SU-DHL-6 (cell line): Measurements from ENCODE around the gene MTFR1L.

Experiments used
- H2AFZ ChIP-seq: fragments of 200-600 bp; sonication (generic); 2 replicates; pipeline ENCODE4 v1.6.1; 2014; ENCODE audit warnings: low read depth, mild to moderate bottlenecking, moderate library complexity, mixed read lengths, antibody characterized with exemption, low read length; ENCODE audit not compliant: severe bottlenecking
- H3F3A ChIP-seq: fragments of 200-600 bp; shearing (Covaris generic); 2 replicates; pipeline ENCODE4 v1.6.0; 2016; ENCODE audit warnings: antibody characterized with exemption, mild to moderate bottlenecking; ENCODE audit not compliant: insufficient read depth
- H3K27ac ChIP-seq: fragments of 200-600 bp; sonication (generic); 2 replicates; pipeline ENCODE4 v1.5.1; 2016; ENCODE audit warnings: low read depth, mild to moderate bottlenecking, low read length, moderate library complexity, mixed read lengths
- H3K27me3 ChIP-seq: fragments of 200-600 bp; sonication (generic), shearing (Covaris generic); 2 replicates; pipeline ENCODE4 v1.6.0; 2014; ENCODE audit warnings: mild to moderate bottlenecking, low read length
- H3K36me3 ChIP-seq: fragments of 200-600 bp; sonication (generic); 2 replicates; pipeline ENCODE4 v1.6.1; 2014; ENCODE audit warnings: mild to moderate bottlenecking, low read length, mixed read lengths
- H3K4me2 ChIP-seq: fragments of 300-600, 200-600 bp; shearing (Covaris generic), sonication (generic); 2 replicates; pipeline ENCODE4 v1.6.0; 2014; ENCODE audit warnings: low read length, low read depth, mild to moderate bottlenecking; ENCODE audit not compliant: poor library complexity, severe bottlenecking
- H3K4me3 ChIP-seq: fragments of 200-600 bp; sonication (generic); 2 replicates; pipeline ENCODE4 v1.5.1; 2014; ENCODE audit warnings: antibody characterized with exemption, low read length, mild to moderate bottlenecking, mixed read lengths; ENCODE audit not compliant: insufficient read depth, poor library complexity, severe bottlenecking
- H3K79me2 ChIP-seq: fragments of 200-600 bp; sonication (generic); 2 replicates; pipeline ENCODE4 v1.6.1; 2014; ENCODE audit warnings: mild to moderate bottlenecking, low read length, moderate library complexity; ENCODE audit not compliant: insufficient read depth
- H3K9ac ChIP-seq: fragments of 200-600 bp; sonication (generic); 2 replicates; pipeline ENCODE4 v1.7.0; 2014; ENCODE audit warnings: mild to moderate bottlenecking, low read length
- H3K9me2 ChIP-seq: fragments of 200-600 bp; sonication (generic); replicated peaks from 2 replicates; pipeline ENCODE4 v1.6.1; 2014; ENCODE audit warnings: low read length; ENCODE audit not compliant: insufficient read depth
- H3K9me3 ChIP-seq: fragments of 200-600 bp; sonication (generic); 2 replicates; pipeline ENCODE4 v1.6.1; 2014; ENCODE audit warnings: low read length, mixed read lengths; ENCODE audit not compliant: insufficient read depth
- H4K20me1 ChIP-seq: fragments of 200-600 bp; sonication (generic); 2 replicates; pipeline ENCODE4 v1.6.1; 2014; ENCODE audit warnings: low read depth, mild to moderate bottlenecking, antibody characterized with exemption, low read length, moderate library complexity, mixed read lengths
- CTCF ChIP-seq: fragments of 200-600 bp; sonication (generic); IDR thresholded peaks from one replicate; pipeline ENCODE4 v1.5.1; 2017; ENCODE audit warnings: antibody characterized with exemption, mild to moderate bottlenecking, low read length, moderate library complexity; ENCODE audit not compliant: insufficient read depth, poor library complexity, severe bottlenecking
- EZH2phosphoT487 ChIP-seq: fragments of 200-600 bp; sonication (generic), shearing (Covaris generic); conservative IDR thresholded peaks from 2 replicates; pipeline ENCODE4 v1.6.1; 2018; ENCODE audit warnings: mild to moderate bottlenecking, antibody characterized with exemption, low read length, moderate library complexity, mixed read lengths

Gene MTFR1L

GRCh38 chr1:25774206-25774803 lies 45.4 kb upstream of the MTFR1L start:
- no peak overlapping the region for H3K9ac ChIP-seq

GRCh38 chr1:25774921-25775771 lies 44.6 kb upstream of the MTFR1L start:
- H3K4me2 ChIP-seq: no peak overlapping the region
- no peak overlapping the region for H3K27ac ChIP-seq
- H3F3A ChIP-seq: no peaks in the 10 kb centered on the region
- no peak overlapping the region for H3K4me3 ChIP-seq
- no peaks in the 10 kb centered on the region for H3K79me2 ChIP-seq
- no peak overlapping the region for H3K9ac ChIP-seq
- no peaks in the 10 kb centered on the region for H3K9me2 ChIP-seq
- no peaks in the 10 kb centered on the region for H3K9me3 ChIP-seq
- H4K20me1 ChIP-seq: no peaks in the 10 kb centered on the region
- no peaks in the 10 kb centered on the region for H3K36me3 ChIP-seq
- TF ChIP-seq EZH2phosphoT487: no peak
- no peak for TF ChIP-seq CTCF
- no peaks in the 10 kb centered on the region for H3K27me3 ChIP-seq
- H2AFZ ChIP-seq: no peak overlapping the region

More at GRCh38 chr1:25774206-25774803, 45.4 kb upstream of the MTFR1L start:
- Histone ChIP-seq H3K4me2 (no peak overlapping the region), H2AFZ (no peak overlapping the region), H3K27ac (no peak overlapping the region), H3F3A (no peaks in the 10 kb centered on the region), H3K4me3 (no peak overlapping the region), H3K36me3 (no peaks in the 10 kb centered on the region), H3K9me2 (no peaks in the 10 kb centered on the region), H3K79me2 (no peaks in the 10 kb centered on the region), H3K9me3 (no peaks in the 10 kb centered on the region), H3K27me3 (no peaks in the 10 kb centered on the region), H4K20me1 (no peaks in the 10 kb centered on the region)
- TF ChIP-seq EZH2phosphoT487 (no peak), CTCF (no peak)

GRCh38 chr1:25779388-25779787 lies 40.4 kb upstream of the MTFR1L start:
- Histone ChIP-seq H3K4me2 (no peak overlapping the region), H3K27me3 (no peaks in the 10 kb centered on the region), H3K79me2 (no peaks in the 10 kb centered on the region), H3K9ac (no peak overlapping the region), H3K27ac (no peak overlapping the region), H3K36me3 (no peaks in the 10 kb centered on the region), H4K20me1 (no peaks in the 10 kb centered on the region), H3K9me2 (no peaks in the 10 kb centered on the region), H3F3A (no peaks in the 10 kb centered on the region), H2AFZ (no peak overlapping the region), H3K4me3 (no peak overlapping the region), H3K9me3 (no peaks in the 10 kb centered on the region)
- no peak for TF ChIP-seq EZH2phosphoT487
- TF ChIP-seq CTCF: no peak
